Uterus (tissue), 4 donors: Measurements from ENCODE around the gene GLI1. TPM values are rescaled to one million over a fixed set of nuclear protein-coding genes. Genes with fewer than 3 reads are reported as not detected.
"Not testable (repeated sequence)": the region's sequence is repeated elsewhere in the genome, so short reads cannot be mapped to it uniquely, and the experiment has no call there.

Source experiments
- DNase-seq, 2 donors: peaks; one replicate each; pipeline ENCODE4 v3.0.0-alpha.2; 2019 to 2020
- H3K27ac ChIP-seq, 2 donors: fragments of 200-600 bp; sonication (generic); 1 replicate in 1 of 2; 2 replicates in 1 of 2; pipeline ENCODE4 v1.5.1; 2016 to 2018
- H3K27me3 ChIP-seq, 2 donors: fragments of 200-600 bp; sonication (generic); one replicate each; pipeline ENCODE4 v1.5.1; 2018 to 2019; ENCODE audit warnings: control low read depth in 1 of 2
- H3K36me3 ChIP-seq, 2 donors: fragments of 200-600 bp; sonication (generic); one replicate each; pipeline ENCODE4 v1.5.1; 2019; ENCODE audit warnings: control low read depth in 1 of 2
- H3K4me1 ChIP-seq, 2 donors: fragments of 200-600 bp; sonication (generic); one replicate each; pipeline ENCODE4 v1.5.1; 2018 to 2019; ENCODE audit warnings: control low read depth in 1 of 2
- H3K4me3 ChIP-seq, 2 donors: fragments of 200-600 bp; sonication (generic); 1 replicate in 1 of 2; 2 replicates in 1 of 2; pipeline ENCODE4 v1.5.1; 2018 to 2019; ENCODE audit warnings: mild to moderate bottlenecking in 1 of 2
- H3K9me3 ChIP-seq, 2 donors: fragments of 200-600 bp; sonication (generic); one replicate each; pipeline ENCODE4 v1.5.1; 2019; ENCODE audit warnings: control low read depth in 1 of 2
- CTCF ChIP-seq, 4 experiments: fragments of 200-600 bp in 2 of 4; fragments of 450-650 bp in 2 of 4; sonication (generic) in 2 of 4; IDR thresholded peaks; one replicate each; pipeline ENCODE4 v1.5.1; 2016 to 2019; ENCODE audit warnings: antibody characterized with exemption in 4 of 4, mild to moderate bottlenecking in 2 of 4, moderate library complexity in 1 of 4
- POLR2A ChIP-seq, 2 donors: fragments of 450-650 bp; IDR thresholded peaks; one replicate each; pipeline ENCODE4 v1.6.1; 2016; ENCODE audit warnings: antibody characterized with exemption in 2 of 2, mild to moderate bottlenecking in 1 of 2, moderate library complexity in 1 of 2
- intact Hi-C: fragments of 100-400 bp; cut with DNase I; formaldehyde crosslinking; loops from one replicate; pipeline ENCODE4 v1.15.1; 2023; ENCODE audit warnings: low total_unique reads
- total RNA-seq, 4 donors: library from RNA; depleted of rRNA in 3 of 4; stranded (reverse); fragments of >200 nt in 3 of 4; gene quantifications; one replicate each; pipeline versions ENCODE4 v1.1.0 to v1.2.4, GENCODE V29; 2014 to 2023
- donor health status: DM: yes; HTN: yes; CAD: no.

Gene GLI1
- total RNA-seq, 4 donors from 2014 or later, result 6.1 to 6.6 TPM; not detected in 2

- no peaks in the 10 kb centered on the region for H3K9me3 ChIP-seq
- H3K36me3 ChIP-seq, result no peaks in the 10 kb centered on the region
- intact Hi-C loops, result no loop called here
- H3K4me1 ChIP-seq, result peaks cover 0 to 6% of the 10 kb centered on the region in 2 donors
- H3K27ac ChIP-seq, result no peak overlapping the region
- H3K4me3 ChIP-seq, result peak overlapping the region in 1 of 2 donors; percentile 55
- no peak for DNase-seq
- no peak for TF ChIP-seq CTCF (IDR thresholded peaks at IDR 0.05)
- no peak for TF ChIP-seq POLR2A (IDR thresholded peaks at IDR 0.05)
- H3K27me3 ChIP-seq, result no peaks in the 10 kb centered on the region
Measured at GRCh38 chr12:57489157-57489641, 29.6 kb downstream of the GLI1 start.

- intact Hi-C loops, result no loop called here
- no peak overlapping the region for H3K4me3 ChIP-seq
- TF ChIP-seq CTCF (IDR thresholded peaks at IDR 0.05) (no peak), POLR2A (IDR thresholded peaks at IDR 0.05) (no peak)
- DNase-seq, result no peak
- no peak overlapping the region for H3K27ac ChIP-seq
- H3K27me3 ChIP-seq, result no peaks in the 10 kb centered on the region
- H3K4me1 ChIP-seq, result peaks cover 0 to 6% of the 10 kb centered on the region in 2 donors
- no peaks in the 10 kb centered on the region for H3K9me3 ChIP-seq
- H3K36me3 ChIP-seq, result no peaks in the 10 kb centered on the region
Measured at GRCh38 chr12:57490126-57490525, 30.5 kb downstream of the GLI1 start.

- no peak for DNase-seq
- no peak overlapping the region for H3K4me3 ChIP-seq
- no peaks in the 10 kb centered on the region for H3K9me3 ChIP-seq
- peaks cover 0 to 6% of the 10 kb centered on the region in 2 donors for H3K4me1 ChIP-seq
- H3K36me3 ChIP-seq, result no peaks in the 10 kb centered on the region
- no peak for TF ChIP-seq CTCF (IDR thresholded peaks at IDR 0.05)
- TF ChIP-seq POLR2A (IDR thresholded peaks at IDR 0.05), result no peak
- H3K27ac ChIP-seq, result no peak overlapping the region
- intact Hi-C loops, result no loop called here
- H3K27me3 ChIP-seq, result no peaks in the 10 kb centered on the region
Measured at GRCh38 chr12:57491393-57492280, 32.1 kb downstream of the GLI1 start.

GRCh38 chr12:57495051-57495701 is 35.6 kb downstream of the GLI1 start:
- H3K4me1 ChIP-seq, H3K27me3 ChIP-seq, intact Hi-C loops, H3K4me3 ChIP-seq, H3K27ac ChIP-seq, DNase-seq, H3K36me3 ChIP-seq, H3K9me3 ChIP-seq: not testable (repeated sequence)

- TF ChIP-seq CTCF (IDR thresholded peaks at IDR 0.05), result no peak
- TF ChIP-seq POLR2A (IDR thresholded peaks at IDR 0.05), result no peak
- H3K36me3 ChIP-seq, result no peaks in the 10 kb centered on the region
- H3K4me3 ChIP-seq, result no peak overlapping the region
- no peaks in the 10 kb centered on the region for H3K4me1 ChIP-seq
- no peaks in the 10 kb centered on the region for H3K9me3 ChIP-seq
- H3K27me3 ChIP-seq, result no peaks in the 10 kb centered on the region
- DNase-seq, result no peak
- no peak overlapping the region for H3K27ac ChIP-seq
- intact Hi-C loops, result no loop called here
Measured at GRCh38 chr12:57496822-57497221, 37.2 kb downstream of the GLI1 start.
